Gastroesophageal sphincter (tissue), 4 donors: ENCODE results near the gene PDCD1. TPM values are rescaled to one million over a fixed set of nuclear protein-coding genes. Genes with fewer than 3 reads are reported as not detected.
A peak's percentile ranks its signal among the peaks of the same experiment; 100 is the strongest.
"Not testable (repeated sequence)": the region's sequence is repeated elsewhere in the genome, so short reads cannot be mapped to it uniquely, and the experiment has no call there.

ENCODE experiments used
- ATAC-seq: fragments of 150-250 bp; one replicate; pipeline ENCODE4 v1.9.1; 2016; ENCODE audit warnings: mild to moderate bottlenecking, moderate library complexity
- H3K27ac ChIP-seq, 4 donors: fragments of 200-600 bp; sonication (generic) in 3 of 4; 1 replicate in 3 of 4; 2 replicates in 1 of 4; pipeline ENCODE4 v1.5.1; 2016 to 2019
- H3K27me3 ChIP-seq: fragments of 200-600 bp; sonication (generic); one replicate; pipeline ENCODE4 v1.5.1; 2019
- H3K36me3 ChIP-seq, 2 donors: fragments of 200-600 bp; sonication (generic); one replicate each; pipeline ENCODE4 v1.5.1; 2019; ENCODE audit warnings: control low read depth in 1 of 2
- H3K4me1 ChIP-seq, 3 donors: fragments of 200-600 bp; sonication (generic); 1 replicate in 2 of 3; 2 replicates in 1 of 3; pipeline ENCODE4 v1.5.1; 2016 to 2019; ENCODE audit warnings: control low read depth in 2 of 3
- H3K4me3 ChIP-seq, 2 donors: fragments of 200-600 bp; sonication (generic); one replicate each; pipeline ENCODE4 v1.5.1; 2019; ENCODE audit warnings: mild to moderate bottlenecking in 1 of 2, moderate library complexity in 1 of 2
- H3K9me3 ChIP-seq, 3 donors: fragments of 200-600 bp; sonication (generic); one replicate each; pipeline ENCODE4 v1.5.1; 2017 to 2019; ENCODE audit warnings: control low read depth in 2 of 3
- EP300 ChIP-seq: sonication (generic); formaldehyde crosslinking; IDR thresholded peaks from one replicate; pipeline ENCODE4 v1.6.1; 2017; ENCODE audit warnings: antibody characterized with exemption, mild to moderate bottlenecking
- POLR2A ChIP-seq, 2 donors: fragments of 450-650 bp; IDR thresholded peaks; one replicate each; pipeline ENCODE4 v1.6.1; 2017; ENCODE audit warnings: antibody characterized with exemption in 2 of 2, mild to moderate bottlenecking in 2 of 2, moderate library complexity in 1 of 2
- POLR2AphosphoS5 ChIP-seq: sonication (generic); formaldehyde crosslinking; IDR thresholded peaks from one replicate; pipeline ENCODE4 v1.6.1; 2017; ENCODE audit warnings: antibody characterized with exemption
- WGBS, 2 donors: methylation state at CpG; one replicate each; pipeline ENCODE4 v1.1.5; 2018; ENCODE audit warnings: low coverage in 1 of 2; 5-methylcytosine and 5-hydroxymethylcytosine counted together
- total RNA-seq, 4 donors: library from RNA; depleted of rRNA; stranded (reverse); fragments of >200 nt; gene quantifications; one replicate each; pipeline ENCODE4 v1.1.0, GENCODE V29; 2016
- TF ChIP-seq, protein P1 (sequence below), 4 experiments: fragments of 200-600 bp in 2 of 4; fragments of 450-650 bp in 2 of 4; sonication (generic) in 1 of 4; IDR thresholded peaks; one replicate each; pipeline ENCODE4 v1.5.1; 2017 to 2019; ENCODE audit warnings: antibody characterized with exemption in 4 of 4, mild to moderate bottlenecking in 2 of 4, moderate library complexity in 2 of 4

PDCD1 gene
- under 1 TPM in 2 of 4 donors, not detected in 2; 0.19 to 0.54 TPM for total RNA-seq

DNA sequence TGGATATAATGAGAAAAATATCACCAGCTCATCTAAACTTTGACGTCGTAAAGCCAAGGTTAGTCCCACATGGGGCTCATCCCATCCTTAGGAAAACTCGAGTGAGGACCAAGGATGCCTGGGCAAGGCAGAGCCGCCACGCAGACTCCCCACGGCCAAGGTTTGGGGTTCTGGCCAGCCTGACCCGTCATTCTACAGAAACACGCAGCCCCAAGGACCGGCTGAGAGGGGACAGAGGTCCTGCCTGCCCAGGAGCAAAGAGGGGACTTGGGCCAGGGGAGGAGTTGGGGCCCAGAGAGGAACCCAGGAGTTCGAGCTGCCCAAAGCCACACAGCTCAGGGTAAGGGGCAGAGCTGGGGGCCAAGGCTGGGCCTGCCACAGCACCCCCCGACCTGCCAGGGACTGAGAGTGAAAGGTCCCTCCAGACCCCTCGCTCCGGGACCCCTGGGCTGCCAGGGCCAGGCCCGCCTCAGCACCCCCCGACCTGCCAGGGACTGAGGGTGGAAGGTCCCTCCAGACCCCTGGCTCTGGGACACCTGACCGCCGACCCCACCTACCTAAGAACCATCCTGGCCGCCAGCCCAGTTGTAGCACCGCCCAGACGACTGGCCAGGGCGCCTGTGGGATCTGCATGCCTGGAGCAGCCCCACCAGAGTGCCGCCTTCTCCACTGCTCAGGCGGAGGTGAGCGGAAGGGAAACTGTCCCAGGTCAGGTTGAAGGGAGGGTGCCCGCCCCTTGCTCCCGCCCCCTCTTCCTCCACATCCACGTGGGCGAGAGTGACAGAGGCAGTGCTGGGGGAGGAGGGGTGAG lies at the start of gene PDCD1:
Gene PDCD1 (minus strand): TSS at position 689 of the 811 bp plus-strand sequence. CDS start 56 bp downstream, at position 633.
- peaks cover 0 to 36% (median 19%) of the 10 kb centered on the region in 3 donors for H3K4me1 ChIP-seq
- no peaks in the 10 kb centered on the region for H3K36me3 ChIP-seq
- H3K9me3 ChIP-seq = no peaks in the 10 kb centered on the region
- H3K4me3 ChIP-seq = peak within 1 kb of the TSS in 1 of 2 donors; percentile 41
- whole genome bisulfite sequencing, 2 donors = 79 to 80% methylated on average over 1 to 5 of the region's 28 CpGs
- H3K27me3 ChIP-seq = peaks cover 30% of the 10 kb centered on the region
- no peak for ATAC-seq
- H3K27ac ChIP-seq = peak within 1 kb of the TSS in 3 of 4 donors; percentile 78 to 88 (median 85)
- TF ChIP-seq EP300 (no peak), POLR2AphosphoS5 (no peak), POLR2A (IDR thresholded peaks at IDR 0.05) (no peak)
- TF ChIP-seq, protein P1, sequence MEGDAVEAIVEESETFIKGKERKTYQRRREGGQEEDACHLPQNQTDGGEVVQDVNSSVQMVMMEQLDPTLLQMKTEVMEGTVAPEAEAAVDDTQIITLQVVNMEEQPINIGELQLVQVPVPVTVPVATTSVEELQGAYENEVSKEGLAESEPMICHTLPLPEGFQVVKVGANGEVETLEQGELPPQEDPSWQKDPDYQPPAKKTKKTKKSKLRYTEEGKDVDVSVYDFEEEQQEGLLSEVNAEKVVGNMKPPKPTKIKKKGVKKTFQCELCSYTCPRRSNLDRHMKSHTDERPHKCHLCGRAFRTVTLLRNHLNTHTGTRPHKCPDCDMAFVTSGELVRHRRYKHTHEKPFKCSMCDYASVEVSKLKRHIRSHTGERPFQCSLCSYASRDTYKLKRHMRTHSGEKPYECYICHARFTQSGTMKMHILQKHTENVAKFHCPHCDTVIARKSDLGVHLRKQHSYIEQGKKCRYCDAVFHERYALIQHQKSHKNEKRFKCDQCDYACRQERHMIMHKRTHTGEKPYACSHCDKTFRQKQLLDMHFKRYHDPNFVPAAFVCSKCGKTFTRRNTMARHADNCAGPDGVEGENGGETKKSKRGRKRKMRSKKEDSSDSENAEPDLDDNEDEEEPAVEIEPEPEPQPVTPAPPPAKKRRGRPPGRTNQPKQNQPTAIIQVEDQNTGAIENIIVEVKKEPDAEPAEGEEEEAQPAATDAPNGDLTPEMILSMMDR (IDR thresholded peaks at IDR 0.05) = no peak

DNA sequence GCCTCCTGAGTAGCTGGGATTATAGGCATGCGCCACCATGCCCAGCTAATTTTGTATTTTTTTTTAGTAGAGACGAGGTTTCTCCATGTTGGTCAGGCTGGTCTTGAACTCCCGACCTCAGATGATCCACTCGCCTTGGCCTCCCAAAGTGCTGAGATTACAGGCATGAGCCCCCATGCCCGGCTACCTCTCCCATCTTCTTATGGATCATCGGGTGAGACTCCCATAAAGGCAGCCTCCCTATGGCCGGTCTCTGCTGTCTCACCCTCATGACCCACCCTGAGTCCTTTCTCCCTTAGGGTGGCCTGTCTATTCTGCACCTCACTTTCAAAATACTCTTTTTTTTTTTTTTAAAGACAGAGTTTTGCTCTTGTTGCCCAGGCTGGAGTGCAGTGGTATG lies 49.1 kb upstream of the PDCD1 start:
- H3K27me3 ChIP-seq, H3K4me3 ChIP-seq, H3K36me3 ChIP-seq, ATAC-seq, H3K27ac ChIP-seq, H3K9me3 ChIP-seq, H3K4me1 ChIP-seq: not testable (repeated sequence)
- 94 to 95% methylated on average over 4 to 6 of the region's 7 CpGs for WGBS, 2 donors

DNA sequence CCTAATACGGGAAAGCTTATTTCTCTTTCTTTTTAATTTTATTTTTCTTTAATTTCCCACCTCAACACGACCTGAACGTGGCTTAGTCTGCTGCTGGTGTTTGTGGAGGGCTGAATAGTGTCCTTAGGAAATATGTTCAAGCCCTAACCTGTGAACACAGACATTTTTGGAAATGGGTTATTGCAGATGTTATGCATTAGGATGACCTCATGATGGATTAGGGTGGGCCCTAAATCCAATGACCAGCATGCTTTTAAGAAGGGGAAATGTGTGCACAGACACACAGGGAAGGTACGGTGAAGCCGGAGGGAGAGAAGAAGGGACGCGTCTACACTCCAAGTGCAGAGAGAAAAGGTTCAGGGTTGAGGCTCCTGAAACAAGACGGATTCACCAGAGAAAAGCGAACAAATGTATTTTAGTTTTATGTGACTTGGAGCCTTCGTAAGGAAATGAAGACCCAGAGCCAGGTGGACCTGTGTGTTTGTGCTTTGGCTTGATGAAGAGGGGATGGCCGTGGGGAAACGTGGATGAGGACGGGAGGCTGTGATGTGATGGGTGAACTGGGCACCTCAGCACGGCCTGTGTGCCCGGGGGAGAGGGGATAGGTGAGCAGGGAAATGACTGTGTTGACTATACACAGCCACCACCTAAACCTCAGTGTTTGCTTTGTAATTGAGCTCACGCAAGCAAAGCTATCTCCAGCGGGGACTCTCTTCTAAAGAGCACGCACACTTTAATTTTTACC lies 48.3 kb upstream of the PDCD1 start:
- peaks cover 6% of the 10 kb centered on the region for H3K27me3 ChIP-seq
- no peak for ATAC-seq
- 76 to 82% methylated on average over 8 to 15 of the region's 18 CpGs for WGBS, 2 donors
- no peak overlapping the region for H3K4me3 ChIP-seq
- H3K27ac ChIP-seq = no peak overlapping the region
- H3K9me3 ChIP-seq = peaks cover 0 to under 1% (median 0%) of the 10 kb centered on the region in 3 donors
- no peaks in the 10 kb centered on the region for H3K36me3 ChIP-seq
- TF ChIP-seq POLR2A (IDR thresholded peaks at IDR 0.05) (no peak), POLR2AphosphoS5 (no peak), EP300 (no peak)
- TF ChIP-seq, protein P1 (IDR thresholded peaks at IDR 0.05) = no peak
- H3K4me1 ChIP-seq = no peaks in the 10 kb centered on the region

DNA sequence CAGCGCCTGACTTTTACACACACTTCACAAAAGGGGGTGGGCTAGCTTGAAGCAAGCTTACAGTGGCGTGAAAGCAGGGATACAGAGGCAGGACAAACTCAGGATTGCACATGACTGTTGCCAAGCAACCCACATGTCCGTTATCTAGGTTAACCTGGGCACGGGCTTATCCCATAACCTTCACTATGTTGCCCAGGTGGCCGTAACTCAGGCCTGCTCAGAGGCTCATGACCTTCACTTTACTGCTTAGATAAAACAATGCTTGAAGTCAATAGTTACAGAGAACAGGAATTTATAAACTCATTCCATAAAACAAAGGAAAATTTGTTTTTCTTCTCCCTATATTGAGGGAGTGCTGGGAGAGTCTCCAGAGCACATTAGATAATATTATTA lies 47.7 kb upstream of the PDCD1 start:
- peaks cover 12% of the 10 kb centered on the region for H3K27me3 ChIP-seq
- WGBS, 2 donors = 89 to 90% methylated on average over 3 to 4 of the region's 5 CpGs
- not testable (repeated sequence) for H3K4me1 ChIP-seq, H3K4me3 ChIP-seq, ATAC-seq, H3K9me3 ChIP-seq, H3K27ac ChIP-seq, H3K36me3 ChIP-seq

DNA sequence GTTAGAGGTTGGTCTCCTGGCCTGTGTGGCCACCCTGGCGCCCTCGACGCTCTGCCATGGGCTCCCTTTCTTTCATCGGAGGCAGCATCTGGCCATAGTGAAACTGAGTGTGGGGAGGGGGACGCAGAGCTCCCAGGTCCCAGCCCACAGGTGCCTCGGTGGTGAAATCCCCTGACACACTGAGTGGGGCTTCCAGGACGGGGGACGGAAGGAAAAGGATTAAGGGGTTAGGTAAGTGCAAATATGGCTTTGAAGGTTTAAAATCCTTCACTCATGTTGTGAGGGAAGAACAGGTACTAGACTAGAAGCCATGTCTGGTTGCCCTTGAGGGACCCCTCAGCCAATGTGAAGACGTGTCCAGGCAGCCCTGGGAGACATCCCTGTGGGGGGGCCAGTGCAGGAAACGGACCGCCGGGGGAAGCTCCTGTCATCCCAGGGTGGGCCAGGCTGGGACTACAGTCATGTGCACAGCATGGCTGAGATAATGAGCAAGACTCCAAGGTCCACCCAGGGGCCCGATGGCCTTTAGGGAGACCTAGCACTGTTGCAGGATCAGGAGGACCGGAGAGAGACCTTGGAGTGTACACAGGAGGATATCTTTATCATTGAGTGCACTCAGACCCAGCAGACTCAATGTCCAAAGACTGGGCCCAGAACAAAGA lies 47.2 kb upstream of the PDCD1 start:
- H3K27me3 ChIP-seq = peaks cover 12% of the 10 kb centered on the region
- no peak for ATAC-seq
- no peak overlapping the region for H3K27ac ChIP-seq
- TF ChIP-seq EP300 = no peak
- TF ChIP-seq, protein P1 (IDR thresholded peaks at IDR 0.05) = no peak
- no peak for TF ChIP-seq POLR2AphosphoS5
- TF ChIP-seq POLR2A (IDR thresholded peaks at IDR 0.05) = no peak
- peaks cover 0 to 6% (median 0%) of the 10 kb centered on the region in 3 donors for H3K4me1 ChIP-seq
- H3K36me3 ChIP-seq = no peaks in the 10 kb centered on the region
- no peaks in the 10 kb centered on the region for H3K9me3 ChIP-seq
- 70 to 93% methylated on average over 5 of the region's 14 CpGs for WGBS, 2 donors
- H3K4me3 ChIP-seq = no peak overlapping the region
